ENCODE results near the gene TEPSIN. TPM values are rescaled to one million over a fixed set of nuclear protein-coding genes. Genes with fewer than 3 reads are reported as not detected.

TEPSIN gene
- total RNA-seq, 1 donor from 2014 or later = 117 TPM

- Histone ChIP-seq H3K4me3 (no peak overlapping the region), H3K9me3 (no peaks in the 10 kb centered on the region), H3K27me3 (no peaks in the 10 kb centered on the region), H3K4me1 (no peaks in the 10 kb centered on the region), H3K27ac (no peak overlapping the region), H3K36me3 (peaks cover 41 to 62% of the 10 kb centered on the region in 2 donors)
- DNase-seq (ENCODE audit: low spot score in 2 of 2) = no peak
- intact Hi-C loops (cut with DNase I) = no loop called here
- no peak for TF ChIP-seq CTCF (IDR thresholded peaks at IDR 0.05)
Observed at GRCh38 chr17:81265576-81265975, 26.7 kb upstream of the TEPSIN start.

- Histone ChIP-seq H3K4me3 (no peak overlapping the region), H3K27me3 (no peaks in the 10 kb centered on the region), H3K9me3 (no peaks in the 10 kb centered on the region), H3K4me1 (no peaks in the 10 kb centered on the region), H3K27ac (no peak overlapping the region), H3K36me3 (peaks cover 37 to 62% of the 10 kb centered on the region in 2 donors)
- no peak for DNase-seq (ENCODE audit: low spot score in 2 of 2)
- intact Hi-C loops (cut with DNase I) = no loop called here
- TF ChIP-seq CTCF (IDR thresholded peaks at IDR 0.05) = no peak
Observed at GRCh38 chr17:81264640-81265039, 25.8 kb upstream of the TEPSIN start.

DNA sequence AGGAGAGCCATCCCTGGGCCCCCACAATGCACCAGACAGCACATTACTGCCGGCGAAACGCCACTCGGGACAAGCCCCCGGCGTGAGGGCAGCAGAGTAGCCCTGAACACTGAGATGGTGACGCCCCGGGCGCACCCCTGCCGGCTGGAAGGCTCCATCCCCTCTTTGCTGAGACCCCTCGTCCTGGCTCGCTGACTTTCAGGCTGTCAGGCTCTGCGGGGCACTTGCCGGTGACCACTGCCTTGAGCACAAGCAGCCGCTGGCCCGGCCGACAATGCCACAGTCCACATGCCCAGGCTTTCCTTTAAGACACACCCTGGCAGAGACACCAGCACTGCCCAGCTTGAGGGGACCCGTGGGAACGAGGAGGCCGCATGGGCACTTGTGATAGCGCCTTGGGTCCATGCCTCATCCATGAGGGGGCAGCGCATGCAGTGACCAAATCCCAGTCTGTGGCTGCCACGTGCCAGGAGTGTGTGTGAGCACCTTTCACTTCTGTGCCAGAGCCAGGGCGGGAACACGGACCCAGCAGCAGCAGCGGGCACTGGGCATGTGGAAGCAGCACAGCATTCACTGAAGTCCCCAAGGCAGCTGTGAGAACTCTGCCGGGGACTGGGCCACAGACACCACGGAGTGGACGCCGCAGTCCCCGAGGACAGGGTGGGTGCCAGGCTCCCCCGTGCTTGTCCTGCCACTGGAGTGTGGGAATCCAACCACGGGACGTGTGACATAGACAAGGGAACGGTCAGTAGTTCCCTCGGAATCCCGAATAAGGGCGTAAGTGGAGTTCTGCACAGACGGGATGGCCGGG, 24.7 kb upstream of the TEPSIN start:
- Histone ChIP-seq H3K9me3 (no peaks in the 10 kb centered on the region), H3K4me1 (no peaks in the 10 kb centered on the region), H3K36me3 (peaks cover 41 to 67% of the 10 kb centered on the region in 2 donors), H3K4me3 (no peak overlapping the region), H3K27ac (no peak overlapping the region), H3K27me3 (no peaks in the 10 kb centered on the region)
- no peak for TF ChIP-seq CTCF (IDR thresholded peaks at IDR 0.05)
- DNase-seq (ENCODE audit: low spot score in 2 of 2) = no peak
- intact Hi-C loops (cut with DNase I) = no loop called here

- Histone ChIP-seq H3K4me1 (no peaks in the 10 kb centered on the region), H3K27ac (no peak overlapping the region), H3K36me3 (peaks cover 42 to 73% of the 10 kb centered on the region in 2 donors), H3K27me3 (no peaks in the 10 kb centered on the region), H3K4me3 (no peak overlapping the region), H3K9me3 (no peaks in the 10 kb centered on the region)
- no peak for DNase-seq (ENCODE audit: low spot score in 2 of 2)
- TF ChIP-seq CTCF (IDR thresholded peaks at IDR 0.05) = no peak
- intact Hi-C loops (cut with DNase I) = no loop called here
Observed at GRCh38 chr17:81261582-81262336, 22.9 kb upstream of the TEPSIN start.

DNA sequence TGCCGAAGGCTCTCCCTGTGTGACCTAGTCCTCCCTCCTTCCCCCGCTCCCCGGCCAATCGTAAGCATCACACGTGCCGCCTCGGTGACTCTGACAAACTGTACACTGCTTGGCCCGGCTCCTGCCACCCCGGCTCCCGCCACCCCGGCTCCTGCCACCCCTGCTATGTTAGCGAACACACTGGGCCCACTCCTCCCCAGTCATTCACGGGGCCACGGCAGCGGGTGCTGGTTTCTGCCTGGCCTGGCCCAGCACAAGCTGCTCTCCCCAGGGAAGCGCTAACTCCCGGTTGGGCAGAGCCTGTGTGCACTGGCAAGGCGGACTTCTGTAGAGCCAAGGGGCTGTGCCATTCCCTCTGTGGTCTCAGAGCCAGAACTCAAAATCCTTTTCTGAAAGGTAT, 22.2 kb upstream of the TEPSIN start:
- intact Hi-C loops (cut with DNase I) = no loop called here
- peaks cover 0 to under 1% of the 10 kb centered on the region in 2 donors for H3K4me1 ChIP-seq
- H3K27ac ChIP-seq = no peak overlapping the region
- no peak for TF ChIP-seq CTCF (IDR thresholded peaks at IDR 0.05)
- H3K4me3 ChIP-seq = no peak overlapping the region
- H3K27me3 ChIP-seq = no peaks in the 10 kb centered on the region
- H3K9me3 ChIP-seq = no peaks in the 10 kb centered on the region
- DNase-seq (ENCODE audit: low spot score in 2 of 2) = no peak
- peaks cover 42 to 73% of the 10 kb centered on the region in 2 donors for H3K36me3 ChIP-seq
